ENCODE data around the gene AP1S3.

The AP1S3 gene

GRCh38 chr2:223722226-223722625 lies 115.2 kb downstream of the AP1S3 start:
- DNase-seq (ENCODE audit: low read depth): no peak

- no peak for DNase-seq (ENCODE audit: low read depth)
These were observed 115.6 kb downstream of the AP1S3 start for GRCh38 chr2:223721746-223722145.

DNA sequence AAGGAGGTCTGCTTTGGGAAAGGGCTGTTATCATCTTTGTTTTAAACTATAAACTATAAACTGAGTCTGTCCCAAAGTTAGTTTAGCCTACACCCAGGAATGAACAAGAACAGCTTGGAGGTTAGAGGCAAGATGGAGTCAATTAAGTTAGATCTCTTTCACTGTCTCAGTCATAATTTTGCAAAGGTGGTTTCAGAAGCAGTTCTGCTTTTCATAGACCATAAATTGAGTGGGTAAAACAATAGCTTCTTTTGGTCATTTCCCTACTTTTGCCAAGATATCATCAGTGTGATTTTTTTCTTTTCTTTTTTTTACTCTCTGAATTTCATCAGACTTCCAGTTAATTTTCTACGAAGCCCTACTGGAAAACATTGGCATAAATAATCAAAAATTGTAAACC lies 117.0 kb downstream of the AP1S3 start:
- no peak for DNase-seq (ENCODE audit: low read depth)

- no peak for DNase-seq (ENCODE audit: low read depth)
These were observed 124.7 kb downstream of the AP1S3 start for GRCh38 chr2:223712642-223713041.

GRCh38 chr2:223711596-223712326 lies 125.6 kb downstream of the AP1S3 start:
- DNase-seq (ENCODE audit: low read depth): no peak

Data from GM04504 (cell line).